ENCODE results near the gene MAPK8IP1.
"Not testable (repeated sequence)": the region's sequence is repeated elsewhere in the genome, so short reads cannot be mapped to it uniquely, and the experiment has no call there.

MAPK8IP1 gene

GRCh38 chr11:45892856-45893255 lies 7.4 kb downstream of the MAPK8IP1 start:
- no peak for DNase-seq

GRCh38 chr11:45894555-45895247 lies 9.2 kb downstream of the MAPK8IP1 start:
- DNase-seq: no peak

- no peak for DNase-seq
Observed at GRCh38 chr11:45895553-45896259, 10.3 kb downstream of the MAPK8IP1 start.

DNA sequence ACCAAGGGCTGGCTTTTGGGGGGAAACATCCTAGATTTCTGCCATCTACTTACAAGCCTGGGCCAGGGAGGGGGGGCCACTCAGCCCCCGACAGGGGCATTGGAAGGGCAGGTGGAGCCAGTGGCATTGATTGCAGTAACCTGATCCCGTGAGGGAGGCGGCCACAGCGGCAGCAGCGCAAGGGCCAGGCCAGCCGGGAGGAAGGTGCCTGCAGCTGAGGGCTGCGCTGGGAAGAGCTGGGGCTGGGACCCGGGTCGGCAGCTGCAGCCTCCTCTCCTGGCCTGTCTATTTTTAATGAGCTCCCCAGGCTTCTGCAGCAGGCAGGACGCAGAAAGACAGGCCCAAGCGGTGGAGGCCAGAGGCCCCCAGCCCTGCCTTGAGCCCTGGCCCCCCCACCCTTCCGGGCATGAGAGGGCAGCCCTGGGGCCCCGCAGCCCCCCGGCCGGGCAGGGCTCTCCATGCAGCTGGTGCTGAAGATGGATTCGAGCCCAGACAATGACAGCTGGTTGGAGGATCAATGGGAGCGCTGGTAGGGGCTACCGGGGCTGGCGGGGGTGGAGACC lies 11.1 kb downstream of the MAPK8IP1 start:
- DNase-seq: no peak

GRCh38 chr11:45897556-45897955 lies 12.1 kb downstream of the MAPK8IP1 start:
- no peak for DNase-seq

GRCh38 chr11:45899086-45899447 lies 13.6 kb downstream of the MAPK8IP1 start:
- no peak for DNase-seq

DNA sequence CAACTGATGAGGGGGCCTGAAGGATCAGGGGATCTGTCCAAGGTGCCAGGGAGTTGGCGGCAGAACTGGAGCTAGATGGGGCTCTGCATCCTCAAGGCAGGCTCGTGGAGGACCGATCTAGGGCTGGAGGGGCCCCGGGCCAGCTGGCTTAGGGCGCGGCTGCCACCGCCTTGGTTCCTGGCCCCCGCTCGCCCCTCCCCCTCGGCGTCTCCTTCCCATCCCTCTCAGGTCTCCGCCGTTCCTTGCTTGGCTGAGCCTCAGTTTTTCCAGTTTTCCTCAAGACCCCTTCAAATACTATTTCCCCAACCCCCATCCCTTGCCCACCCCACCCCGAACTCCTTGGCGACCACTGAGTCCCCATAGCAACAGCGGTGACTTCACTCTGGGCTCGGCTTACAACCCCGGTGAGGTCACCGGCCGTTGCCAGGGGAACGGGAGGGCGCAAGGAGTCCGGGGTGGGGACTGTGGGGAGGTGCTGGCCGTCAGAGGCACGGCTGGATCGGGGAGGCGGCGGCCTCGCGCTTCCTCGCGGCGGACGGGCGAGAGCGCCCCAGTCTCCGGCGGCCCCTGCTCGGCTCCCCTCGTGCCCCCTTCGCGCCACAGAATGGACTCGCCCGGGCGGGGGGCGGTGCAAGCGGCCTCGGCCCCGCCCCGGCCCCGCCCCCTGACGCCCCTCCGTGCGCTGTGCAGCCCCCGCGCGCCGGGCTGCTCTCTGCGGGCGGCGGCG lies 14.2 kb downstream of the MAPK8IP1 start:
- DNase-seq: peak; percentile 60

DNA sequence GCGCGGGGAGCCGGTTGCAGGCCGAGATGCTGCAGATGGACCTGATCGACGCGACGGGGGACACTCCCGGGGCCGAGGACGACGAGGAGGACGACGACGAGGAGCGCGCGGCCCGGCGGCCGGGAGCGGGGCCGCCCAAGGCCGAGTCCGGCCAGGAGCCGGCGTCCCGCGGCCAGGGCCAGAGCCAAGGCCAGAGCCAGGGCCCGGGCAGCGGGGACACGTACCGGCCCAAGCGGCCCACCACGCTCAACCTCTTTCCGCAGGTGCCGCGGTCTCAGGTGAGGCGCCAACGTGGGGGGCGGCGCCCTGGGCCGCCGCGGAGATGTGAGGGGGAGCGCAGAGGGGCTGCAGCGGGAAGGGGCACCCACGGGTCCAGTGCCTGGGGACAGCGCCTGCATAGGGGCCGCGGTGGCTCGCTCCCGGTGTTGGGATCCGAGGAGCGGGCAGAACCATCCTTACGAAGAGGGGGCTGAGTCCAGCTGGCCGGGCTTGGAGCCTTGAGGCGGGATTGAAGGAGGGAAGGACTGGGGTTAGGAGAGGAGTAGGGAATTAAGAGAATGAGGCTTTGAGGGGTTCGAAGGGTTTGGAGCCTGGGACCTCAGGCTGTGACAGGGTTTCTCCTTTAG lies 14.8 kb downstream of the MAPK8IP1 start:
- not testable (repeated sequence) for DNase-seq

GRCh38 chr11:45900916-45901617 lies 15.6 kb downstream of the MAPK8IP1 start:
- no peak for DNase-seq

GRCh38 chr11:45901626-45902025 lies 16.2 kb downstream of the MAPK8IP1 start:
- DNase-seq: no peak

GRCh38 chr11:45902452-45903380 lies 17.3 kb downstream of the MAPK8IP1 start:
- DNase-seq: no peak

DNA sequence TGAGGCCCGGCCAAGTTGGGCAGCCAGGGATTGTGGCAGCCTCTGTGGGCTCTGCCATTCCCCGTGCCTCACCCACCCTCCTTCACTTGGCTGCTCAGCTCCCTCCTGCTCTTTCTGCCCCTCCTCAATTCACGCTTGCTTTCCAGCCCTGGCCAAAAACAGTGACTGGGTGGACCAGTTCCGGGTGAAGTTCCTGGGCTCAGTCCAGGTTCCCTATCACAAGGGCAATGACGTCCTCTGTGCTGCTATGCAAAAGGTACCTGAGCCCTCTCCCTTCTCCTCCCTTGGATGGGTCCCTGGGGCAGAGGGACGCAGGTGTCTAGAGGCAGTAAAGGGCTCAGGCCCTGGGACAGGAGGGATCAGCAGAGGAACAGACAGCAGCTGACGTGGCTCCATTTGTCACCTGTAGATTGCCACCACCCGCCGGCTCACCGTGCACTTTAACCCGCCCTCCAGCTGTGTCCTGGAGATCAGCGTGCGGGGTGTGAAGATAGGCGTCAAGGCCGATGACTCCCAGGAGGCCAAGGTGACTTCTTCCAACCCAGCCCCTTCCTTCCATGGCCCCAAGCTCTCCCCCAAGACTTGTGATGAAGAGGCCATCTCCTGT lies 19.0 kb downstream of the MAPK8IP1 start:
- DNase-seq: no peak

DNA sequence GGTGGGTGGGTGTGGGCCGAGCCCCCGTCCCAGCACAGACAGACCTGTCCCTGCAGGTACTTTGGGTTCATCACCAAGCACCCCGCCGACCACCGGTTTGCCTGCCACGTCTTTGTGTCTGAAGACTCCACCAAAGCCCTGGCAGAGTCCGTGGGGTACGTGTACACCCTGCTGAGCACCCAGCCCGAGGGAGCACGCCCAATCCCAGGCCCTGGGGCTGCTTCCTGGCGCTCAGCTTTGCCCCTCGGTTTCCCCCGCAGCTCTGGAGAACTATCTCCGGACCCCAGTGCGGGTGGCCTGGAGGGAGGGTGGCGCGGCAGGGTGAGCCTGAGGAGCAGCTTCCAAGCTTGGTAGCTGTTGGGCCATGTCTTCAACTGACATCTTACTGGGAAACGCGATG lies 19.6 kb downstream of the MAPK8IP1 start:
- no peak for DNase-seq

- not testable (repeated sequence) for DNase-seq
Observed at GRCh38 chr11:45905576-45905975, 20.1 kb downstream of the MAPK8IP1 start.

DNA sequence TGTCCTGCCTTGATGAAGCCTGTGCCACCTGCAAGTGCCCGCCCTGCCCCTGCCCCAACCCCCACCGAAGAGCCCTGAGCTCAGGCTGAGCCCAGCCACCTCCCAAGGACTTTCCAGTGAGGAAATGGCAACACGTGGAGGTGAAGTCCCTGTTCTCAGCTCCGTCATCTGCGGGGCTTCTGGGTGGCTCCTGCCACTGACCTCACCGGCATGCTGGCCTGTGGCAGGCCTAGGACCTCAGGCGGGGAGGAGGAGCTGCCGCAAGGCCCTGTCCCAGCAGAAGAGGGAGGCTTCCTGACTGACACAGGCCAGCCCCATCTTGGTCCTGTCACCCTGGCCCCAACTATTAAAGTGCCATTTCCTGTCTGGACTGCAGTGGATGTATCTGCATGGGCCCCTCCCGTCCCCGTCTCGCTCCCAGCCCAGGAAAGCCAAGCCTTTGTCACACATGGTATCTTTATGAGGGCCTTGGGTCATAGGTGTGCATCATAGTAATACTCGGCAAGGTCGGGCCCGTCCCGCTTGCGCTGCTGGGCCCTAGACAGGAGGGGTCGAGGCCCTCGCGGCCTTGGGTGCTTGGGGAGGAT lies 20.7 kb downstream of the MAPK8IP1 start:
- DNase-seq: no peak

- DNase-seq: no peak
Observed at GRCh38 chr11:45906965-45907611, 21.6 kb downstream of the MAPK8IP1 start, which contains the start of gene FREY1. TSS of gene FREY1 (minus strand) at chr11:45907271. CDS start at chr11:45907245, 26 bp downstream.

- no peak for DNase-seq
Observed at GRCh38 chr11:45907911-45908370, 22.5 kb downstream of the MAPK8IP1 start.

GRCh38 chr11:45909594-45910475 lies 24.4 kb downstream of the MAPK8IP1 start:
- DNase-seq: no peak

DNA sequence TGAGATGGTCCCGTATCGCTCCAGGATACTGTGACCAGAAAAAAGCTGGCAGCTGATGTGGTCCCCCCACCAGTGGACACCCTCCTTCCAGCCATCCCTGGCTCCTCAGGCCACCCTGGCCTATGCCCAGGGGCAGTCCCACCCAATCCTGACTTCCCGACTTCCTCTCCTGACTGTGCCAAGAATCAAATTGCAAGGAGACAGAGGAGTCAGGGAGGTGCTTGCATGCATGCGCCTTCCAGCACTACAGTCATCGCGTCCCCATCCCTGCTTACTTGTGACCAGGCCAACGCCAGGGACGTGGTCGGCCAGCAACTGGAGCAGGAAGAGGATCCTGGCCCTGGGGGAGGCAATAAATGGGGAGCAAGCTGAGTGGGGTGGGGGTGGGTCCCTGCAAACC lies 25.2 kb downstream of the MAPK8IP1 start:
- no peak for DNase-seq
